ENCODE data around the gene NALCN.

The NALCN gene

GRCh38 chr13:101179021-101179420, 237.3 kb downstream of the NALCN start:
- POLR2A ChIA-PET (ENCODE audit: low non-redundant PET) = no interaction called here
- H3K27ac ChIP-seq = no peak overlapping the region
- CTCF ChIA-PET = no interaction called here
- TF ChIP-seq CTCF (conservative IDR thresholded peaks at IDR 0.05; ENCODE audit: low read depth) = no peak
- no peak for DNase-seq (ENCODE audit: low spot score)

GRCh38 chr13:101178406-101178805, 237.9 kb downstream of the NALCN start:
- H3K27ac ChIP-seq = no peak overlapping the region
- no peak for TF ChIP-seq CTCF (conservative IDR thresholded peaks at IDR 0.05; ENCODE audit: low read depth)
- DNase-seq (ENCODE audit: low spot score) = no peak
- POLR2A ChIA-PET (ENCODE audit: low non-redundant PET) = no interaction called here
- CTCF ChIA-PET = interaction anchor here (0.8 kb wide), 1 partner anchor 9 kb away, joined by 3 read pairs; no protein-coding TSS in a partner anchor

- ChIA-PET POLR2A (ENCODE audit: low non-redundant PET) (no interaction called here), CTCF (interaction anchor here (0.6 to 0.8 kb wide), 5 partner anchors 14 to 583 kb away, joined by 3 to 6 read pairs (median 3); no protein-coding TSS in a partner anchor)
- no peak for TF ChIP-seq CTCF (conservative IDR thresholded peaks at IDR 0.05; ENCODE audit: low read depth)
- H3K27ac ChIP-seq = no peak overlapping the region
- no peak for DNase-seq (ENCODE audit: low spot score)
Observed at GRCh38 chr13:101170306-101170705, 246.0 kb downstream of the NALCN start.

- CTCF ChIA-PET = interaction anchor here (0.6 to 0.7 kb wide), 3 partner anchors 12 to 357 kb away, joined by 3 read pairs; no protein-coding TSS in a partner anchor
- no peak for TF ChIP-seq CTCF (conservative IDR thresholded peaks at IDR 0.05; ENCODE audit: low read depth)
- POLR2A ChIA-PET (ENCODE audit: low non-redundant PET) = no interaction called here
- H3K27ac ChIP-seq = no peak overlapping the region
- DNase-seq (ENCODE audit: low spot score) = no peak
Observed at GRCh38 chr13:101157261-101157660, 259.0 kb downstream of the NALCN start.

- TF ChIP-seq CTCF (conservative IDR thresholded peaks at IDR 0.05; ENCODE audit: low read depth) = peak; percentile 53
- POLR2A ChIA-PET (ENCODE audit: low non-redundant PET) = no interaction called here
- no peak overlapping the region for H3K27ac ChIP-seq
- DNase-seq (ENCODE audit: low spot score) = peak; percentile 21
- CTCF ChIA-PET = interaction anchor here (0.6 to 1.1 kb wide), 5 partner anchors 16 to 448 kb away, joined by 3 to 4 read pairs (median 3); no protein-coding TSS in a partner anchor
Observed at GRCh38 chr13:101155920-101156319, 260.4 kb downstream of the NALCN start.

GRCh38 chr13:101152184-101152583, 264.1 kb downstream of the NALCN start:
- POLR2A ChIA-PET (ENCODE audit: low non-redundant PET) = no interaction called here
- no peak overlapping the region for H3K27ac ChIP-seq
- DNase-seq (ENCODE audit: low spot score) = no peak
- CTCF ChIA-PET = interaction anchor here (0.6 kb wide), 2 partner anchors 13 to 43 kb away, joined by 3 read pairs; no protein-coding TSS in a partner anchor
- no peak for TF ChIP-seq CTCF (conservative IDR thresholded peaks at IDR 0.05; ENCODE audit: low read depth)

Data from RWPE1 (cell line).